Measurements from ENCODE around the gene TFAP2A. TPM values are rescaled to one million over a fixed set of nuclear protein-coding genes. Genes with fewer than 3 reads are reported as not detected.

TFAP2A gene
- total and polyA plus RNA-seq, 10 of the 15 experiments (the other 5 are each of a cell fraction or from before 2014, with no cell fraction given), result 0.05 to 0.46 (median 0.17) TPM; not detected in 4

- RAD21 ChIA-PET (ENCODE audit: unreplicated experiment), result no interaction called here
- H3K4me2 ChIP-seq (ENCODE audit: control insufficient read depth, insufficient read depth), result no peak overlapping the region
- H4K20me1 ChIP-seq (ENCODE audit: control insufficient read depth, insufficient read depth), result no peaks in the 10 kb centered on the region
- ATAC-seq (no peak), DNase-seq (ENCODE audit: low read depth, low spot score) (no peak), FAIRE-seq (no peak)
- CTCF ChIA-PET, result interaction anchor here (0.7 kb wide), 1 partner anchor 26 kb away, joined by 3 read pairs; no protein-coding TSS in a partner anchor
- intact Hi-C loops (cut with micrococcal nuclease; ENCODE audit: unreplicated experiment), result no loop called here
- H3K4me3 ChIP-seq, result no peak overlapping the region
- no peaks in the 10 kb centered on the region for H3K79me2 ChIP-seq (ENCODE audit: control insufficient read depth, insufficient read depth, low read length)
- WGBS (ENCODE audit: insufficient coverage, insufficient replicate concordance, low lambda C conversion rate, missing lambda C conversion rate), result 48% methylated on average over 4 of the region's 4 CpGs
- no peaks in the 10 kb centered on the region; a peak in 1 of 4 replicates for H3K27me3 ChIP-seq (replicated peaks in 1 of 2; ENCODE audit: control insufficient read depth in 2 of 2, insufficient read depth in 2 of 2, low read length in 1 of 2)
- in situ Hi-C loops (cut with MboI), result no loop called here
- TF ChIP-seq BHLHE40 (IDR thresholded peaks at IDR 0.05; ENCODE audit: borderline replicate concordance in 1 of 2, low read depth in 2 of 2, low read length in 1 of 2) (no peak), RBBP5 (conservative IDR thresholded peaks at IDR 0.05) (no peak), RCOR1 (conservative IDR thresholded peaks at IDR 0.05; ENCODE audit: low read depth, low read length) (no peak)
- TF ChIP-seq, protein P1, sequence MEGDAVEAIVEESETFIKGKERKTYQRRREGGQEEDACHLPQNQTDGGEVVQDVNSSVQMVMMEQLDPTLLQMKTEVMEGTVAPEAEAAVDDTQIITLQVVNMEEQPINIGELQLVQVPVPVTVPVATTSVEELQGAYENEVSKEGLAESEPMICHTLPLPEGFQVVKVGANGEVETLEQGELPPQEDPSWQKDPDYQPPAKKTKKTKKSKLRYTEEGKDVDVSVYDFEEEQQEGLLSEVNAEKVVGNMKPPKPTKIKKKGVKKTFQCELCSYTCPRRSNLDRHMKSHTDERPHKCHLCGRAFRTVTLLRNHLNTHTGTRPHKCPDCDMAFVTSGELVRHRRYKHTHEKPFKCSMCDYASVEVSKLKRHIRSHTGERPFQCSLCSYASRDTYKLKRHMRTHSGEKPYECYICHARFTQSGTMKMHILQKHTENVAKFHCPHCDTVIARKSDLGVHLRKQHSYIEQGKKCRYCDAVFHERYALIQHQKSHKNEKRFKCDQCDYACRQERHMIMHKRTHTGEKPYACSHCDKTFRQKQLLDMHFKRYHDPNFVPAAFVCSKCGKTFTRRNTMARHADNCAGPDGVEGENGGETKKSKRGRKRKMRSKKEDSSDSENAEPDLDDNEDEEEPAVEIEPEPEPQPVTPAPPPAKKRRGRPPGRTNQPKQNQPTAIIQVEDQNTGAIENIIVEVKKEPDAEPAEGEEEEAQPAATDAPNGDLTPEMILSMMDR (IDR thresholded peaks at IDR 0.05 in 2 of 3, conservative IDR thresholded peaks at IDR 0.05 in 1 of 3; ENCODE audit: control insufficient read depth in 2 of 3, extremely low read depth in 1 of 3, insufficient read depth in 1 of 3, low read depth in 3 of 3, low read length in 3 of 3), result no peak
- H2AFZ ChIP-seq (ENCODE audit: control insufficient read depth, low read depth, low read length), result no peak overlapping the region
- H3K9me3 ChIP-seq (replicated peaks; ENCODE audit: control insufficient read depth, insufficient read depth, low read length), result no peaks in the 10 kb centered on the region
- SMC1A ChIA-PET (ENCODE audit: uncharacterized antibody, unreplicated experiment), result no interaction called here
- no TSS peak for BruUV-seq (replicated peaks)
- H3K9ac ChIP-seq (ENCODE audit: control insufficient read depth, insufficient read depth, low read length), result no peak overlapping the region
- H3K4me1 ChIP-seq (ENCODE audit: control insufficient read depth, insufficient read depth, low read length), result no peaks in the 10 kb centered on the region
- POLR2A ChIA-PET, result no interaction called here
- no peaks in the 10 kb centered on the region for H3K36me3 ChIP-seq (ENCODE audit: control insufficient read depth in 2 of 2, insufficient read depth in 2 of 2, low read length in 1 of 2)
- H3K27ac ChIP-seq (ENCODE audit: control insufficient read depth, insufficient read depth), result no peak overlapping the region
Measured at GRCh38 chr6:10375391-10375969, 39.4 kb downstream of the TFAP2A start.
